Trophoblast cell (in vitro differentiated cells and primary cell): ENCODE results near the gene ALKBH5.

Experiments used
- DNase-seq, 2 donors: peaks; one replicate each; pipeline ENCODE4 v3.0.0-alpha.2; 2016
- H2AFZ ChIP-seq: 2 replicates; pipeline ENCODE4 v1.6.1; 2013; ENCODE audit warnings: low read length, moderate library complexity, mild to moderate bottlenecking; ENCODE audit not compliant: insufficient read depth, poor library complexity
- H2AK5ac ChIP-seq: 2 replicates; pipeline ENCODE4 v1.6.1; 2013; ENCODE audit warnings: mild to moderate bottlenecking, low read length
- H2BK120ac ChIP-seq: 2 replicates; pipeline ENCODE4 v1.6.1; 2013; ENCODE audit warnings: low read length, mild to moderate bottlenecking, moderate library complexity; ENCODE audit not compliant: insufficient read depth, poor library complexity
- H2BK12ac ChIP-seq: 2 replicates; pipeline ENCODE4 v1.6.1; 2013; ENCODE audit warnings: mild to moderate bottlenecking, low read length, moderate library complexity
- H2BK5ac ChIP-seq: 2 replicates; pipeline ENCODE4 v1.6.1; 2013; ENCODE audit warnings: low read length, low read depth, moderate library complexity, mild to moderate bottlenecking; ENCODE audit not compliant: poor library complexity
- H3K14ac ChIP-seq: 2 replicates; pipeline ENCODE4 v1.6.1; 2013; ENCODE audit warnings: mild to moderate bottlenecking, low read length
- H3K18ac ChIP-seq: 2 replicates; pipeline ENCODE4 v1.6.1; 2013; ENCODE audit warnings: mild to moderate bottlenecking, low read length
- H3K23ac ChIP-seq: 2 replicates; pipeline ENCODE4 v1.6.1; 2013; ENCODE audit warnings: low read length
- H3K27ac ChIP-seq: 2 replicates; pipeline ENCODE4 v1.5.1; 2013; ENCODE audit warnings: low read depth, mild to moderate bottlenecking, inconsistent platforms, low read length, moderate library complexity
- H3K27me3 ChIP-seq: 2 replicates; pipeline ENCODE4 v1.6.1; 2013; ENCODE audit warnings: inconsistent platforms, mild to moderate bottlenecking, low read length, moderate library complexity; ENCODE audit not compliant: insufficient read depth
- H3K36me3 ChIP-seq, 2 experiments: 1 replicate in 1 of 2; 2 replicates in 1 of 2; pipeline ENCODE4 v1.6.1; 2013; ENCODE audit warnings: low read length in 2 of 2, mild to moderate bottlenecking in 2 of 2, moderate library complexity in 1 of 2; ENCODE audit not compliant: insufficient read depth in 2 of 2, control insufficient read depth in 1 of 2
- H3K4ac ChIP-seq: 2 replicates; pipeline ENCODE4 v1.6.1; 2013; ENCODE audit warnings: low read depth, mild to moderate bottlenecking, low read length, moderate library complexity
- H3K4me1 ChIP-seq, 2 experiments: 1 replicate in 1 of 2; 2 replicates in 1 of 2; pipeline ENCODE4 v1.6.1; 2013; ENCODE audit warnings: low read length in 2 of 2, mild to moderate bottlenecking in 2 of 2, moderate library complexity in 1 of 2; ENCODE audit not compliant: insufficient read depth in 2 of 2, control insufficient read depth in 1 of 2
- H3K4me2 ChIP-seq: 2 replicates; pipeline ENCODE4 v1.6.1; 2013; ENCODE audit warnings: inconsistent platforms, mild to moderate bottlenecking, low read length, moderate library complexity
- H3K4me3 ChIP-seq: 2 replicates; pipeline ENCODE4 v1.5.1; 2013; ENCODE audit warnings: mild to moderate bottlenecking, low read depth, low read length, inconsistent platforms
- H3K79me1 ChIP-seq: one replicate; pipeline ENCODE4 v1.6.1; 2013; ENCODE audit warnings: low read length
- H3K79me2 ChIP-seq: 2 replicates; pipeline ENCODE4 v1.6.1; 2013; ENCODE audit warnings: low read length, mild to moderate bottlenecking; ENCODE audit not compliant: control insufficient read depth, insufficient read depth, poor library complexity
- H3K9ac ChIP-seq: 2 replicates; pipeline ENCODE4 v1.6.1; 2013; ENCODE audit warnings: mild to moderate bottlenecking, low read length
- H3K9me3 ChIP-seq: 2 replicates; pipeline ENCODE4 v1.6.1; 2013; ENCODE audit warnings: low read depth, mild to moderate bottlenecking, control low read depth, inconsistent platforms, low read length; ENCODE audit not compliant: insufficient read depth
- H4K12ac ChIP-seq: 2 replicates; pipeline ENCODE4 v1.6.1; 2013; ENCODE audit warnings: low read depth, mild to moderate bottlenecking, low read length, moderate library complexity
- H4K8ac ChIP-seq: 2 replicates; pipeline ENCODE4 v1.6.1; 2013; ENCODE audit warnings: low read depth, mild to moderate bottlenecking, low read length, moderate library complexity
- H4K91ac ChIP-seq: one replicate; pipeline ENCODE4 v1.6.1; 2013; ENCODE audit warnings: low read depth, mild to moderate bottlenecking, low read length, moderate library complexity
- WGBS: extraction: QIAGEN DNeasy Blood & Tissue Kit; methylation state at CpG from one replicate; pipeline ENCODE4 v1.1.7; 2013; ENCODE audit warnings: missing lambda C conversion rate; ENCODE audit not compliant: insufficient read length, insufficient coverage; ENCODE audit errors: extremely low coverage; 5-methylcytosine and 5-hydroxymethylcytosine counted together

Gene ALKBH5

DNA sequence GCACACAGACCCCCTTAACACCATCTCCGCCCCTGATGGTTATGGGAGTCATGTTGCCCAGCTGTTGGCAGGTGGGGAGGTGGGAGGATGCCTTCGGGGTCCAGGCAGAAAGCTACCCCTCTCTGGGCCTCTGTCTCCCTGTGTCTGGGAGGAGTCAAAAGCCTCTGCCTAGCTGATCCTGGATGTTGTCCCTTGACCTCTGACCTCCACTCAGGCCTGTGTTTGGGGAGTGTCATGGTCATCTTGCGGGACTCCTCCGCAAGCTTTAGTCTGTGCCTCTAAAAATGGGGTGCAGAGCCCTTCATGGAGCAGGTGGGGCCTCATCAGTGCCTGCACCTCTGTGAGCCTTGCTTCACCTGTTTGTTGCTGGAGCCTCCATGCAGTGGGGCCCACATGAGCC, 45.6 kb downstream of the ALKBH5 start:
- Histone ChIP-seq H3K79me1 (peaks cover 15% of the 10 kb centered on the region), H3K4me1 (peaks cover 13 to 16% of the 10 kb centered on the region in 2 experiments), H2BK12ac (no peak overlapping the region), H3K4ac (no peak overlapping the region), H3K27ac (no peak overlapping the region), H4K91ac (no peak overlapping the region), H3K79me2 (peaks cover 10% of the 10 kb centered on the region), H3K27me3 (no peaks in the 10 kb centered on the region), H3K14ac (no peak overlapping the region), H2AK5ac (no peak overlapping the region), H3K23ac (no peak overlapping the region), H2AFZ (no peak overlapping the region), H3K9me3 (no peaks in the 10 kb centered on the region), H4K12ac (no peak overlapping the region), H3K4me2 (no peak overlapping the region), H2BK120ac (no peak overlapping the region), H3K9ac (no peak overlapping the region), H3K4me3 (no peak overlapping the region), H3K36me3 (peaks cover 23% of the 10 kb centered on the region in 2 experiments), H4K8ac (no peak overlapping the region), H3K18ac (no peak overlapping the region), H2BK5ac (no peak overlapping the region)
- WGBS: no CpG with 5 or more reads among the region's 4 CpGs
- no peak for DNase-seq

DNA sequence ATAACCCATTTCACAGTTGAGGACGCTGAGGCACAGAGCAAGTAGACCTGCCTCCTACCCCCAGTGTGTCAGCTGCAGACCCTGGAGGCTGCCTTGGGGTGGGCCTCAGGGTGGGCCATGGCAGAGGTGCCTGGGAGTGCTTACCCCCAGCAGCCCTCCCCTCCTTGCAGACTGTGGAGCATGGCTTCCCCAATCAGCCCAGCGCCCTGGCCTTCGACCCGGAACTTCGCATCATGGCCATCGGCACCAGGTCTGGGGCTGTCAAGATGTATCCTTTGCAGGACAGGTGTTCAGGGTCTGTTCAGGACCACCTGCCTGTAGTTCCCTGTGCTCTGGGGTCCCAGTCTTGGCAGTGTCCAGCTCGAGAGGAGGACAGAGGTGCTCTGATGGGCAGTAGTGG, 46.1 kb downstream of the ALKBH5 start:
- Histone ChIP-seq H2BK5ac (no peak overlapping the region), H2AK5ac (no peak overlapping the region), H3K14ac (no peak overlapping the region), H3K79me1 (peaks cover 11% of the 10 kb centered on the region), H3K4ac (no peak overlapping the region), H2BK120ac (no peak overlapping the region), H4K8ac (no peak overlapping the region), H4K91ac (no peak overlapping the region), H4K12ac (no peak overlapping the region), H3K79me2 (peaks cover 10% of the 10 kb centered on the region), H3K27ac (no peak overlapping the region), H3K23ac (no peak overlapping the region), H2AFZ (no peak overlapping the region), H3K18ac (no peak overlapping the region), H3K4me2 (no peak overlapping the region), H3K4me1 (peaks cover 8 to 11% of the 10 kb centered on the region in 2 experiments), H3K9ac (no peak overlapping the region), H3K9me3 (no peaks in the 10 kb centered on the region), H3K27me3 (no peaks in the 10 kb centered on the region), H3K4me3 (no peak overlapping the region), H2BK12ac (no peak overlapping the region), H3K36me3 (peaks cover 28% of the 10 kb centered on the region in 2 experiments)
- WGBS: no CpG with 5 or more reads among the region's 7 CpGs
- no peak for DNase-seq

DNA sequence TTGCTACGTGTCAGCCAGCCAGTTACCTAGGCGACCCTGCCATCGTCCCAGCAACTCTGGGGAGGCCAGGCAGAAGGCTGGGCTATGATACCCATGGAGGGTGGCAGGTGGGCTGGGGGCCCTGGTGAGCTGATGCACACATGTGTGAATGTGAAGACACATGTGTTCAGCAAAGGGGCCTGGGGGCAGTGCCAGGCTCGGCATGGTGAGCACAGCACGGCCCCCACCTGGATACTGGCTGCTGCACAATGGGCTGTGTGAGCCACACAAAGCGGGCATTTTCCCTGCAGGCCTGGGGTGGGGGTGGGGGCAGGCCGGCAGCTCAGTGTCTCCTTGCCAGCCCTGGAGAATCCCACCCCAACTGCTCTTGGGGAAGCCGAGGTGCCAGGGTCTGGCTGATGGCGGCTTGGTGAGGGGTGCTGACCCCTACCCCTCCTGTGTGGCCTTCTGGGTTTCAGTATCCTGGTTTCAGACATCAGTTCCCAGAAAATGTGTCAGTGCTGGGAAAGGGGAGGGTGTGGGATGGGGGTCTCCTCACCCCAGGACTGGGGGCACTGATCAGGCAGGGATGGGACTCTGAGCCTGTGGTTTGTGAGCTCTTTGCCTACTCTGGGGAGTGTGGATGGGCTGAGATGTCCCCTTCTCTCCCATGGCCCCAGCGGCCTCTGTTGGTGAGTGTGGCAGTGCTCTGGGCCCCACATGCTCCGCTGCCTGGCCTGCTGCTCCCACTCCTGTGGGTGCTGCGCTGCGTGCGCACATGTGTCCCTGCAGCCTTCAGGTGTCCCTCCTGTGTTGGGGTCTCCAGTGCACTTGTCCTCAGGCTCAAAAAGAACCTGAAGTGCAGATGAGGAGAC, 46.9 kb downstream of the ALKBH5 start:
- H3K79me2 ChIP-seq: peaks cover 7% of the 10 kb centered on the region
- no peak overlapping the region for H4K91ac ChIP-seq
- no peak overlapping the region for H3K4me3 ChIP-seq
- no peaks in the 10 kb centered on the region for H3K9me3 ChIP-seq
- no peak overlapping the region for H2BK120ac ChIP-seq
- no CpG with 5 or more reads among the region's 14 CpGs for WGBS
- no peak overlapping the region for H2BK12ac ChIP-seq
- no peak for DNase-seq
- no peak overlapping the region for H3K18ac ChIP-seq
- H3K27me3 ChIP-seq: no peaks in the 10 kb centered on the region
- no peak overlapping the region for H3K4me2 ChIP-seq
- H3K14ac ChIP-seq: no peak overlapping the region
- H4K8ac ChIP-seq: no peak overlapping the region
- no peak overlapping the region for H2BK5ac ChIP-seq
- H3K27ac ChIP-seq: no peak overlapping the region
- H2AK5ac ChIP-seq: no peak overlapping the region
- no peak overlapping the region for H3K23ac ChIP-seq
- peaks cover 7% of the 10 kb centered on the region for H3K79me1 ChIP-seq
- H4K12ac ChIP-seq: no peak overlapping the region
- peaks cover 36% of the 10 kb centered on the region in 2 experiments for H3K36me3 ChIP-seq
- no peak overlapping the region for H3K9ac ChIP-seq
- peaks cover 5 to 8% of the 10 kb centered on the region in 2 experiments for H3K4me1 ChIP-seq
- H3K4ac ChIP-seq: no peak overlapping the region
- H2AFZ ChIP-seq: no peak overlapping the region

DNA sequence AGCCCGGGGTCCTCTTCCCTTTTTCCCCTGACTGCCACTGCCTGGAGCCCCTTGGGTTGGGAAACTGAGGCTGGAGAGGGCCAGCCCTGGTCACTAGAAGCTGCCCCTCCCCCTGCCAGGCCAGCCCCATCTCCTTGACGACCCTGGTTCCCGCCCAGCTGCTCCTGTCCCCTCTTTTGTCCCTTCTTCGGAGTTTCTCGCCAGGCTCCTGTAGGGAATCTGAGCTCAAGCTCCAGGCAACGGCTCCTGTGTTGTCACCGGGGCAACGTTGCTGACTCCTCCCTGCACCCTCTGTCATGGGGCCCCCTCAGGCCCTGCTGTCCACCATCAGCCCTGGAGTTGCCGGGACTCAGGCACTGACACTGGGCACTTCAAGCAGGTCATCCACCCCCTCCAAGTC, 47.5 kb downstream of the ALKBH5 start:
- no peak overlapping the region for H3K4me3 ChIP-seq
- H2BK12ac ChIP-seq: no peak overlapping the region
- H3K4me1 ChIP-seq: peaks cover 4 to 8% of the 10 kb centered on the region in 2 experiments
- H3K9me3 ChIP-seq: no peaks in the 10 kb centered on the region
- no peak overlapping the region for H3K4me2 ChIP-seq
- H4K8ac ChIP-seq: no peak overlapping the region
- peaks cover 3% of the 10 kb centered on the region for H3K79me2 ChIP-seq
- DNase-seq: no peak
- H4K91ac ChIP-seq: no peak overlapping the region
- no peak overlapping the region for H4K12ac ChIP-seq
- peaks cover 3% of the 10 kb centered on the region for H3K79me1 ChIP-seq
- no peak overlapping the region for H2BK5ac ChIP-seq
- H2AK5ac ChIP-seq: no peak overlapping the region
- H3K27me3 ChIP-seq: no peaks in the 10 kb centered on the region
- H3K14ac ChIP-seq: no peak overlapping the region
- no peak overlapping the region for H2BK120ac ChIP-seq
- no peak overlapping the region for H3K18ac ChIP-seq
- no peak overlapping the region for H3K23ac ChIP-seq
- no peak overlapping the region for H3K9ac ChIP-seq
- no peak overlapping the region for H3K27ac ChIP-seq
- no CpG with 5 or more reads among the region's 9 CpGs for WGBS
- no peak overlapping the region for H3K4ac ChIP-seq
- H2AFZ ChIP-seq: no peak overlapping the region
- H3K36me3 ChIP-seq: peaks cover 42% of the 10 kb centered on the region in 2 experiments
